Measurements from ENCODE around the gene GNA12.
"Not testable (repeated sequence)": the region's sequence is repeated elsewhere in the genome, so short reads cannot be mapped to it uniquely, and the experiment has no call there.

The GNA12 gene

GRCh38 chr7:2743523-2744185 lies 100.5 kb downstream of the GNA12 start:
- not testable (repeated sequence) for DNase-seq

GRCh38 chr7:2738766-2739549 lies 105.2 kb downstream of the GNA12 start:
- no peak for DNase-seq

GRCh38 chr7:2737771-2738540 lies 106.2 kb downstream of the GNA12 start:
- no peak for DNase-seq

GRCh38 chr7:2737005-2737743 lies 106.9 kb downstream of the GNA12 start:
- DNase-seq, result not testable (repeated sequence)

- no peak for DNase-seq
Measured at GRCh38 chr7:2736411-2736914, 107.6 kb downstream of the GNA12 start.

- DNase-seq, result no peak
Measured at GRCh38 chr7:2735744-2736143, 108.4 kb downstream of the GNA12 start.

- no peak for DNase-seq
Measured at GRCh38 chr7:2734751-2735571, 109.1 kb downstream of the GNA12 start.

- DNase-seq, result no peak
Measured at GRCh38 chr7:2734084-2734686, 109.9 kb downstream of the GNA12 start.

GRCh38 chr7:2732959-2733584 lies 111.0 kb downstream of the GNA12 start:
- DNase-seq, result no peak

GRCh38 chr7:2732388-2732787 lies 111.7 kb downstream of the GNA12 start:
- no peak for DNase-seq

- DNase-seq, result no peak
Measured at GRCh38 chr7:2730846-2731770, 113.0 kb downstream of the GNA12 start.

GRCh38 chr7:2729893-2730716 lies 114.0 kb downstream of the GNA12 start:
- DNase-seq, result no peak

GRCh38 chr7:2729031-2729892 lies 114.8 kb downstream of the GNA12 start:
- DNase-seq, result no peak

GRCh38 chr7:2728316-2729030 lies 115.6 kb downstream of the GNA12 start:
- no peak for DNase-seq

- DNase-seq, result not testable (repeated sequence)
Measured at GRCh38 chr7:2727206-2727605, 116.9 kb downstream of the GNA12 start.

- no peak for DNase-seq
Measured at GRCh38 chr7:2726316-2727018, 117.6 kb downstream of the GNA12 start.
